ENCODE results near the gene C19orf12. TPM values are rescaled to one million over a fixed set of nuclear protein-coding genes. Genes with fewer than 3 reads are reported as not detected.
A peak's percentile ranks its signal among the peaks of the same experiment; 100 is the strongest.

Gene C19orf12
- total RNA-seq, 1 experiment from 2014 or later, result 16.7 TPM

DNA sequence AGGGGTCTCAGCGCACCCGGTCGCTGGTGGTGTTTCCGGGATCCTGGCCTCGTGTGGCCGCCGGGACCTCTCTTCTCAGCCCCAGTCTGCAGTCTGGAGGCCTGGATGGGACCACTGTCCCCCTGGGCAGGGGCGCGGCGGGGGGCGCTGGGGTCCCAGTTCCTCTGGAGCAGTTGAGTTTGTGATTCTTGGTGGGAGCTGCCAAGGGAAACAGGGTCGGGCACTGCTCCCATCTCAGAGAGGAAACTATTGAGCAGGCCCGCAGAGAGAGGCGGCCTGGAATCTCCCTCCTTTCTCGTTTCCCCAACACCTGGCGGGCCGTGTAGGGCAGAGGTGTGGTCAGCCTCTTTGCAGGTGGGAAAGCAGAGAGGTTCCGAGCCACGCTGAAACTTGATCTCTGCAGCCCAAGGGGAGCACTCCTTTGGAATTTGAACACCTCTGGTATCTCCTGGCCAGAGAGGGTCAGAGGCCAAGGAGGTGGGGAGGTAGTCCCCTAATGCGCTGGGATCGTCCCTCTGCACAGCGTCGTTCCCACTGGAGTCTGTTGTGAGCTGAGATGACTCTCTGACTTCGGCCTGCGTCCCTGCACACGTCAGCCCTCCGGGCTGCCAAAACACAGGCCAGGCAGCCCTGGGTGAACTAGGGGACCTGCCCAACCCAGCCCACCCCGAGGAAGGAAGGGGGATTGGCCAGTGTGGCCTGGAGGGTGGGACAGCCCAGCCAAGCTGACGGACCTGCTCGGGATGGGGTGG lies 49.1 kb downstream of the C19orf12 start:
- DNase-seq (ENCODE audit: extremely low read depth, low read depth), result no peak

DNA sequence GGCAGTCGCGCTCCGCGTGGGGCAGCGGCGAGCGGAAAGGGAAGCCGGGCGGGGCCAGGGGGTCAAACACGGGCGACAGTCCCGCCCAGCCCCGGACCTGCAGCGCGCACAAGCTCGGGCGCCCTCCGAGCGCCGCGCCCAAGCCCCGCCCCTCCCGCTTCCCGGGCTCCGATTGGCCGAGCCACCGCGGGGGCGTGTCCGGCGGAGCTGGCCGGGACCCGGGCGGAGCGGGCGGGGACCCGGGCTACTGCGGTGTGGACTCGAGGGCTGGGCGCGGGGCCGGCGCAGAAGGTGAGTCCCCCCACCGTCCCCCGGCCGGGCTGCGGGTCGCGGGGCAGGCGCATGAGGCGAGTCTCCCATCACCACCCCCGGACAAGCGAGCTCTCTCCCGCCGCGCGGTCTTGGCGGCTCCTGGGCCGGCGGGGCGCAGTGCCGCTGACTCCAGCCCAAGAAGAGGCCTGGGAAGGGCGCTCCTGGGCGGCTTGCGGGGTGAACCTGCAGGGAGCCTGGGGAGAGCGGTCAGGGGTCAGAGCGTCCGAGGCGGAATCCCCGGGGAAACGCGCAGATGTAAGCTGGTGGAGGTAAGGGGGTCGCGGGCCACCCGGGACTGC lies 49.7 kb downstream of the C19orf12 start, which contains the start of gene PLEKHF1:
PLEKHF1 (plus strand) TSS at position 247 of the 611 bp plus-strand sequence. CDS start 8,379 bp downstream, outside the sequence.
- DNase-seq (ENCODE audit: extremely low read depth, low read depth), result peak; percentile 63

DNA sequence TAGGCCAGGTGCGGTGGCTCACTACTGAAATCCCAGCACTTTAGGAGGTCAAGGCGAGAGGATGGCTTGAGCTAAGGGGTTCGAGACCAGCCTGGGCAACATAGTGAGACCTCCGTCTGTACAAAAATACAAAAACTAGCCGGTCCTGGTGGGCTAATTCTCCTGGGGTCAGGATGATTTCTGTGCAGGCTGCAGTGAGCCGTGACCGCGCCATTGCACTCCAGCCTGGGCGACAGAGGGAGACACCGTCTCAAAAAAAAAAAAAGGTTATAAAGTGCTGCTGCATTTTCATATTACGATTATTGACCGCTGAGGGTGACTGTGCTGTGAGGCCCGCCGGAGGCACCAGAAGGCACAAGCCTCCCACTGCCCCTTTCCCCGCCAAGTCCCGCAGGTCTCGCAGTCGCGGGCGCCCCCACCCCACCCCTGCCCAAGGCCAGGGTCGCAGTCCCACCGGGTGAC lies 50.3 kb downstream of the C19orf12 start:
- DNase-seq (ENCODE audit: extremely low read depth, low read depth), result no peak

DNA sequence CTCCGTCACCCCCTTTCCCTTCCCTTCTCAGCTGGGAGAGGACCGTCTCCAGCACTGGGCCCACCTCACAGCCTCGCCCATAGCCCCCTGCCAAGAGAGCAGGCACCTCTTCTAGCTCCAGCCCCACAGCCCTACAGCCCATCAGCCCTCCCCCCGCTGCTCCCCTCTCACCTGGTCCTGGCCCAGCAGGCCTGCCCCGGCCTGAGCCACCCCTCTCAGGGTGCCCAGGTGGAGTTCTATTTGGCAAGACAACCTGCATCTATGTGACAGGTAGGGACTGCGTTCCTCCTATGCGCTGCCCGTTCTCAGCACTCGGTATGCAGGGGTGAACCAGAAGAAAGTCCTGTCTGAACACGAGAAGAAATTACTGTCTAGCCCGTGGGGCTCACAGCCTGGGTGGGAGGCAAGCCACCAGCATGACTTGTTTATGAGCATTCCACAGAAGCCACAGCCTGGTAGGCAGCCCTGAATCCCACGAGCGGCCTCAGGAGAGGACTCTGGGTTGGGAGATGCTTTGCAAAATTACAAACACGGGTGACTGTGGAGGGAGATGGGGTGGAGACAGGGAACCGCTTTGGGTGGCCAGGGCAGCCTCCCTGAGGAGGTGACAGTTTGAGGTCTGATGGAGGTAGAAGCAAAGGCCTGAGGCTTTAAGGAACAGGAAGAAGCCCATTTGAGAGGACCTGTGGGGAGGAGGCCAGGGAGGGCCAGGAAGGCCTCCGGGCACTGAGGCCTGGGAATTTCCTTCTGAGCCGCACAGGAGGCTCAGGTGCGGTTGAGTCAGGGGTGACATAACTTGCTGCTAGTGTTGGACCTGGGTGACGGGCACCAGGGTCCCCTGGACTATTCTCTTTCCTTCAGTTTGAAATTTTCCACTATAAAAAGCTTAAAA lies 51.0 kb downstream of the C19orf12 start:
- DNase-seq (ENCODE audit: extremely low read depth, low read depth), result no peak

DNA sequence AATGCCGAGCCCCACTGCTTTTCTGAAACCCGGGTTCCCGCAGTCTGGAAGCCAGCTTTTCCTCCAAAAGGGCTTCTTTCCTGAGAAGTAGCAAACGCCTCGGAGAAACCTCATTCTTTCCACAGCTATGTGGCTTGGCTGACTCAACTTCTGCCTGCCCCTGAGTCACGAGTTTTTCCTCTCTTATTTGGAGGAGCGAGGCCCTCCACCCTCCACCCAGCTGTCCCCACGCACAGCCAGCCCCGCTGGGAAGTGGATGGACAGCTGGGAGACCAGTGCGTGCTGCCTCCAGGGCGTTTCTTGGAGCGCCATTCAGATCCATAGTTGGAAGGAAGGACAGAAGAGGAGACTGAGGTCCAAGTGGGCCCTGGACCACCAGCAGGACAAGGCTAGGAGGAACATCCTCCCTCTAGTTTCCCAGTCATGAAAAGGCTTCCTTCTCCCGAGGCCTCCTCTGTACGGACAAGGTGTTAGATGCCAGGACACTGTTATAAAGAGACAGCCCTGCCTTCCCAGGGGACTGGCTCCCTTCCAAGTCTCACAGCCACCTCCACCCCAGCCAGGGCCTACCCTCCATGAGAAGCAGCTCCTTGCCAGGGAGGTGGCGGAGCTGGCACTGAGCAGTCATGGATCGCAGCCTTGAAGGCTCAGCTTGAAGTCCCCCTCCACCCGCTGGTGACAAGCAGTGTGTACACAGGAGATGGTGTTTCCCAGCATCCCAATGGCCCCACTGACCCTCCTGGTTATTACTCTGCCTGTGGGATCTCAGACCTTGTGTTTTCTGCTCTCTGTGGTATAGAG lies 52.3 kb downstream of the C19orf12 start:
- DNase-seq (ENCODE audit: extremely low read depth, low read depth), result no peak

DNA sequence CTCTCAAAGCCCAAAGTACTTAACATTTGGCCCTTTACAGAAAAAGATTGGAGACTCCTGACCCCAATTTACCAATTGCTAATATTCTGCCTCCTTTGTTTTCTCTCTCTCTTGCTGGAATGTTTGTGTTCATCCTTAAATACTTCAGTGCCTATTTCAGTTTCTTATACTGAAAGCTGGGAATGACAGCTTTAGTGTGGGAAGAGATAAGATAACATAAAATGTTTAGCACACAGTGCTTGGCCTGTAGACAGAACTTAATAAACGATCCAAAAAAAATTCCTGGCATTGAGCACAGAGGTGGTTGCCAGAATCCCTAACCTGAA lies 52.8 kb downstream of the C19orf12 start:
- DNase-seq (ENCODE audit: extremely low read depth, low read depth), result no peak

DNA sequence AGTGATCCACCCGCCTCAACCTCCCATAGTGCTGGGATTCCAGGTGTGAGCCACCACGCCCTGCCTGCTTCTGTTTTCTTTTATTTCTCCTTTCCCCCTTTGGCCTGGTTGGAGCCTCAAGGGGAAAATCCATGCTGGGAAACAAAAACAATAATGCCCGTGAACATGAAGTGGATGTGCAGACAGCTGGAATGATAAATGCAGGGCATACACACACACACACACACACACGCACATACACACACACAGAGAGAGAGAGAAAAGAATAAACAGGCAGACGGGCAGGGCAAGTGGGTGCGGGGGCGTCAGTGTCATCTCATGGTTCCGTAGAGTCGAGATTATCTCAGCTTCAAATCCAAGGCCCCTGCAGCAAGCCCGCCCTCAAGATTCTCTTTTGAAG lies 54.2 kb downstream of the C19orf12 start:
- DNase-seq (ENCODE audit: extremely low read depth, low read depth), result no peak

DNA sequence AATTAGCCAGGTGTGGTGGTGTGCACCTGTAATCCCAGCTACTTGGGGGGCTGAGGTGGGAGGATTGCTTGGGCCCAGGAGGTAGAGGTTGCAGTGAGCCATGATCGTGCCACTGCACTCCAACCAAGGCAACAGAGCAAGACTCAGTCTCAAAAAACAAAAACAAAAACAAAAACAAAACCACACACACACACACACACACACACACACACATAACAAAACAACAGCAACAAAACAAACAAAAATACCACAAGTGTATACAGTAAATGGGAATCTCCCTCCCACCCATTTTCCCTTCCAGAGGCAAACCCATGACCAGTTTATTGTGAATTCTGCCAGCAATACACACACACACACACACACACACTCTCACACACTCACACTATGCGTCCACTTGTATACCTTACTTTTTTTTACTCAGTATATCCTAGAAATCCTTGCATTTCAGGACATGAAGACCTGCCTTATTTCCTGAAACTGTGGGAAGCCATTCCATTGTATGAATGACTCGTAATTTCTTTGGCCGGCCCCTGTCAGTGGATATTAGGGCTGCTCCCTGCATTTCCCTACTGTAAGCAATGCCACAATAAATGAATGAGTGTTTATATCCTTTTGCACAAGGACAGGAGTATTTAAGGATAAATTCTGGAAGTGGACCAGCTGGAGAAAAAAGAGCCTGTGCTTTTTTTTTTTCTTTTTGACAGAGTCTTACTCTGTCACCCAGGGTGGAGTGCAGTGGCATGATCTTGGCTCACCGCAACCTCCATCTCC lies 56.7 kb downstream of the C19orf12 start:
- no peak for DNase-seq (ENCODE audit: extremely low read depth, low read depth)

DNA sequence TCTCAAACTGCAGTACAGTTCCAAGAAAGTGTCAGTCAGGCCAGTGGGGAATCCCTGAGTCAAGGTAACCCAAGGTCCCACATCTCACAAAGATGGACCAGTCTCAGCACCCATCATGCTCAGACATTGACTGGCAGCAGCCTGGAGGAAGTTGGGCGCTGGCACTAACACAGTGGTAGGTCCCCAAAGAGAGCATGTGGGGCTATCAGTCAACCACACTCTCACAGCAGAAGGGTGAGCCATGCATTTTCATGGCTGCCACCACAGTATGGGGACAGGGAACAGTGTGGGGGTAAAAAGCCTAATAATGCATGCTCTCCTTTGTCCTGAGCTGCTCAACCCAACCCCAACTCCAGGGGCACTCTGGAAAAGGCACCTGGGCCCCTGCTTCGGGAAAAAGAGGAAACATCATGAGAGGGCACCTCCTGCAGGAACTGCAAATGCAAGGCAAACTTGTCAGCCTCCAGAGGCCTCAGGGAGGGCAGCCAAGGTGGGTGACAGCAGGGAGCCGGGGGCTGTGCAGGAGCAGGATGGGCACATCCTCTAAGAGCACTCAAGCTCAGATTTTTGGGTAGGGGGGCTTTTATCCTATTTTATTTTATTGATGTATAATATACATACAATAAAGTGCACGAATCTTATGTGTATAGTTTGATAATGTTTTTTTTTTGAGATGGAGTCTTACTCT lies 59.3 kb downstream of the C19orf12 start:
- DNase-seq (ENCODE audit: extremely low read depth, low read depth), result no peak

DNA sequence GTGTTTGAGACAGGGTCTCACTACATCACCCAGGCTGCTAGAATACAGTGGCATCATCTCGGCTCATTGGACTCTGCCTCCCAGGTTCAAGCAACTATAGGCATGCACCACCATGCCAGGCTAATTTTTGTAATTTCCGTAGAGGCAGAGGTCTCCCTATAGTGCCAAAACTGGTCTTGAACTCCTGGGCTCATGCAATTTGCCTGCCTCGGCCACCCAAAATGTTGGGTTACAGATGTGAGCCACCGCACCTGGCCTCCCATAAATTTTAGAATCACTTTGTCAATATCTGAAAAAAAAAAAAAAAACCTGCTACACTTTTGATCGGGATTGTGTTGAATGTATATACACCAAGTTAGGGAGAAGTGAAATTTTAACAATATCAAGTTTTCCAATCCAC lies 61.7 kb downstream of the C19orf12 start:
- DNase-seq (ENCODE audit: extremely low read depth, low read depth), result no peak

DNA sequence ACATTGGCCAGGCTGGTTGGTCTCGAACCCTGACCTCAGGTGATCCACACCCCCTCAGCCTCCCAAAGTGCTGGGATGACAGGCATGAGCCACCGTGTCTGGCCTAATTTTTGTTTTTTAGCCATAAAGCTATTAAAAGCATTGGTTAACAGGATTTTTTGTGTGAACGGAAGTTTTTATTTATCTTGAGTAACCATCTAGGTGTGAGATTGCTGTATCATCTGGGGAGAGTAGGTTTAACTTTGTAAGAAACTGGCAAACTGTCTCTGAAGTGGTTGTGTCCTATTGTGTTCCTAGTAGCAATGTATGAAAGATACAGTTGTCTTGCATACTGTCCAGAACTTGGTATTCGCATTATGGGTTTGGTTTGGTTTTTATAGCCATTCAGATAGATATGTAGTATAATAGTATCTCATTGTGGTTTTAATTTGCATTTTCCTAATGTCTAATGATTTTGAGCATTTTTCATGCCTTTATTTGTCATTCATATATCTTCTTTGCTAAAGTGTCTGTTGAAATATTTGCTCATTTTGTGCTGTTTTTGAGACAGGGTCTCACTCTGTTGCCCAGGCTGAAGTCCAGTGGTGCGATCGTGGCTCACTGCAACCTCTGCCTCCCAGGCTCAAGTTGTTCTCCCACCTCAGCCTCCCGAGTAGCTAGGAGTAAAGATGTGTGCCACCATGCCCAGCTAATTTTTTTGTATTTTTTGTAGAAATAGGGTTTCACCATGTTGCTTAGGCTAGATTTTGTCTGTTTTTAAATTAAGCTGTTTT lies 63.3 kb downstream of the C19orf12 start:
- DNase-seq (ENCODE audit: extremely low read depth, low read depth), result no peak

DNA sequence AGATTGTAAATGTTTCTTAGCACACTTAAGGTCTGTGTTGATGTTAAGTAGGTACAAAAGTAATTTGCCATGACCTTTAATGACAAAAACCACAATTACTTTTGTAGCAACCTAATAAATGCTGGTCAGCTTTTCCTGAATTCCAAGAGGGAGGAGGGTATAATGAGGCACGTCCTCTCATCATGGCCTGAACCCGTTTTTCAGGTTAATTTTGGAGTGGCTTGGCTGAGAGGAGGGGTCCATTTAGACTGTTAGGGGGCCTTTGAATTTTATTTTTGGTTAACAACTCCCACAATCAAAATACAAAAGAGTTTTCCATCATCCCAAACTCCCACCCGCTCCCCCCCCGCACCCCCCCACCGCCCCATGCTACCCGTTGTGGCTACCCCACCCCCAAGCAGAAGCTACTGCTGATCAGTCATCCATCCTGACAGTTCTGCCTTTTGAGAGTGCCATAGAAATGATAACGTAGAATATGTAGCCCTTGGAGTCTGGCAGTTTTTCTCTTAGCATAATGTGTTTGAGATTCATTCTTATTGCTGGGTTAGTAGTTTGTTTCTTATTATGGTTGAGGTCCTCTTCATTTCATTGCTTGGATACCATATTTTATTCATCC lies 64.2 kb downstream of the C19orf12 start:
- DNase-seq (ENCODE audit: extremely low read depth, low read depth), result no peak

Other genes with a start within 250 kb of the C19orf12 start
- gene VSTM2B, start 189.3 kb downstream of the C19orf12 start, total RNA-seq (2014; rRNA removed; shearing (Covaris generic)), result not detected in 2 replicates
- 48.0 and 60.9 TPM in 2 replicates for gene POP4, start 109.0 kb downstream of the C19orf12 start, total RNA-seq (2014; rRNA removed; shearing (Covaris generic))
- 1.3 and 1.7 TPM in 2 replicates for gene PLEKHF1, start 49.8 kb downstream of the C19orf12 start, total RNA-seq (2014; rRNA removed; shearing (Covaris generic))
- gene CCNE1, start 96.7 kb upstream of the C19orf12 start, total RNA-seq (2014; rRNA removed; shearing (Covaris generic)), result 5.4 and 5.6 TPM in 2 replicates
- gene URI1, start 227.0 kb upstream of the C19orf12 start, total RNA-seq (2014; rRNA removed; shearing (Covaris generic)), result 61.4 and 62.1 TPM in 2 replicates

All from NCI-H460 (cell line).